CD4-positive, alpha-beta T cell treated with Interleukin-15 for 4 hours (primary cell): ENCODE data around the gene UBE2N.
"Not testable (repeated sequence)": the region's sequence is repeated elsewhere in the genome, so short reads cannot be mapped to it uniquely, and the experiment has no call there.

Experiments
- DNase-seq: peaks from one replicate; pipeline ENCODE4 v3.0.0-alpha.2; 2020; ENCODE audit warnings: low spot score

The UBE2N gene

DNA sequence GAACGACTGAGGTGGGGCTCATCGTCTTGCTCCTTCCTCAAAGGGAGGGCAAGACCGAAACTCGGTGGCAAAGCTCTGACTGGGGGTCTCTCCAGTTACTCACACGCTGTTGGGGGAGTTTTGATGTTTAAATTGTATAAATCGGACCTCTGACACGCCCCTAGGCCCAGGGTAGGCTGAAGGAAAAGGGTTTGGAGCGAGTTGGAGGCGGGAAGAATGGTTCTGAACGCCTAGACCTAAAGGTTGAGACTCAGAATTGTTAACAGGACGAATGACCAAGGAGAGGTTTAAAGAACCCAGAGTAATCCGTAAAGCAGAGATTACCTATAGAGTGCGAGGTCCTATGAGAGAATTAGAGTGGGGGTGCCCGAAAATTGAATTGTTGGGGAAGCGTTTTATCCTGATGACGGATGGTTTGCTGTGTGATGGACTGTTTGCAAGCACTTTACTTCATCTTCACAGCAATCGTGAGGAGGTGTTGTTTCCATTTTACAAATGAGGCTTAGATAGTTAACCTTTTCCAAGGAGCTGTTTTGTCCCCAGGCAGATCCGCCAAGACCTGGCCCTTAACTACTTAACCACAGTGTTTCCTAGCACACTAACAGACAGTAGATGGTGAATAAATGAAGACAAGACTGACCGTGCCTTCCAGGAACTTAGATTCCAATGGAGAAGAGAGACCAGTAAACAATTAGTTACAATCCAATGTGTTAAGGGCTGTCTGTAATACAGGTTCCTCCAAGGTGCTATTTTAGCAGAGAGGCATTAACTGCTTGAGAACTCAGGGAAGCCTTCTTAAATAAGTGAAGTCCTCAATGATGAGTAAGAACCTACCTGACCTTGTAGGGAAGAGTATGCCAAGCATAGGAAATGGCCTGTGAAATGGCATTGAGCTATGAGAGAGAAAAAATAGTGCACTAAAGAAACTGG lies 929 bp upstream of the UBE2N start:
- no peak for DNase-seq

DNA sequence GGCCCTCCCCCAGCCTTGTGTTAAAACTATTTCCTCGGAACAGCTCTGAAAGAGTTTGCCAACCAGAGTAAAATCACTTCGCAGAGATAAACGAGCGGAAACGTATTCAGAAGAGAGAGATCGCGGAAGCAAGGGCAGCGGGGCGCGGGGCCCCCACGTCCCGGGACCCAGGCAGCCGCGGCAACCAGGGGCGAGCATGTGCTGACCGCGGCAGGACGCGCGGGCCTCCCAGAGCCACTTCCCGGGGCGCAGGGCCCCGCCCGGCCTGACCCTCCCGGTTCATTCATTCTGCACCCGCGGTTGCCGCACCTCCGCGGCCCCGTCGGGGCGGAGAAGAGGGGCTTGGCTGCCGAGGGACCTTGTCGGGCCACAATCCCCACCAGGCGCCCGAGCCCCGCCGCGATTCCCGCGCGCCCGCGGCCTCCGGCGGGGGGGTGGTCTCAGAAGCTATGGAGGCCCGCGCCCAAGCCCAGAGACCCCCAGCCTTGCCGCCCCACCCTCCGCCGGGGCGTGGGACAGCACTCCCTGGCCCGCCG lies 598 bp downstream of the UBE2N start:
- peak; percentile 34 for DNase-seq

DNA sequence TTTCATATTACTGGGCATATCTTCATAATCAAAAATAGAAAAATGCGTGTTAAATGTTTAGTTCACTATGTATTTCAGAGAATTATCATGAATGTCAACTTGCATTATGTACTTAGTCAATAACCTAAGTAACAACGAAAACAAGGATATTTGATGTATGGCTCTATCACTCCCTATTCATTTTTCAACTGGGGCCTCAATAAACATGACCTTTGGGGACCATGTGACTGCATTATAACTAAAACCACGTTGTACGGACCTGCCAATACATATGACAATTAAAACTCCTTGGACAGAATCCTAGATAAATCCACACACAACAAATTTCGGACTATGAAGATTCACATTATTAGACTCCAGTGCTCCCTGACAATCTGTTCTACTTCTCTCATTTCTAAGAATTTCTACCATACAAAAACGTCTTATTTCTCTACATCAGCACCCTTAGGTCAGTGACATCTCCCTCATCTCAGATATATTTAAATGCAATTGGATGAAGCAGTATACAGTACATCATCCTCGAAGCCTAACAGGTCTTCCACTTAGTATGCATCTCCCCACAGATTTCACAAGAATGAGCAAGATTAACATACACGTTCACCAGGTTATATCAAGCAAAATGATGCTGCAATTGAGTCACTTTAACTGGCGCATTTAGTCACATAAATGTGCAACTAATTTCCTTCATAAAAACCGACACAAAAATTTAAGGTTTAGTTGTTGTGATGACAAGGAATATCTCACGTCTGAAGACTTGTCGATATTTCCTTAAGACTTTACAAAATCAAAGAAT lies 1.5 kb downstream of the UBE2N start:
- DNase-seq: no peak

DNA sequence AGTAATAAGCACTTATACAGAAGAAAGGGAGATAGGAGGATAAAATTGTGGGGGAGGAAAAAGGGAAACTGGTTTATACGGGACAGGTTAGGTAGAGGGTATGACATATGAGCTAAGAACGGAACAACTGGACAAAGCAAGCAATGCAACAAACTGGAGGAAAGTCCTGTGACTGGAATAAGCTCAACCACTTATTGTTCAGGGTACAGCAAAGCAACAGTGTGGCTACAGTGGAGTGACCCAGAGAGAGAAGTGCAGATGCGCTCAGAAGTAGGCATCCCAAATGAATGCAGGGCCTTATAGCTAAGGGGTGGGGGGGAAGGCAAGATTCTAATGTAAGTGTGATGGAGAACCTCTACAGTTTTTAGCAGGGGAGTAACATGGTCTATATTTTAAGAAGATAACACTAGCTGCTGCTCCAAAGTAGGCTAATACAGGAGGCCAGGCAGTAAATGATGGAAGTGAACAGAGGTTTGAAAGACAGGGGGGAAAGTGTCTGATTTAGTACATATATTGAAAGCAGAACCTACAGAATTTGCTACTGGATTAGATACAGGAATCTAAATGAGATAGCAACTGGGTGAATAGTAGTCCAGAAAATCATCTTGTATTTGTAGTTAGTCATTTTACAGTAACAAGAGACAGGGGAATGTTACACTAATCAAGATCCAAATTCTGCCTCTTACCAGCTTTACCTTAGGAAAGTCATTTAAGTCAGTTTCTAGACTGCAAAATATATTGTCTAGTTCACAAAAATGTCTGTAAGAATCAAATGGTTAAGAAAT lies 3.3 kb downstream of the UBE2N start:
- no peak for DNase-seq

DNA sequence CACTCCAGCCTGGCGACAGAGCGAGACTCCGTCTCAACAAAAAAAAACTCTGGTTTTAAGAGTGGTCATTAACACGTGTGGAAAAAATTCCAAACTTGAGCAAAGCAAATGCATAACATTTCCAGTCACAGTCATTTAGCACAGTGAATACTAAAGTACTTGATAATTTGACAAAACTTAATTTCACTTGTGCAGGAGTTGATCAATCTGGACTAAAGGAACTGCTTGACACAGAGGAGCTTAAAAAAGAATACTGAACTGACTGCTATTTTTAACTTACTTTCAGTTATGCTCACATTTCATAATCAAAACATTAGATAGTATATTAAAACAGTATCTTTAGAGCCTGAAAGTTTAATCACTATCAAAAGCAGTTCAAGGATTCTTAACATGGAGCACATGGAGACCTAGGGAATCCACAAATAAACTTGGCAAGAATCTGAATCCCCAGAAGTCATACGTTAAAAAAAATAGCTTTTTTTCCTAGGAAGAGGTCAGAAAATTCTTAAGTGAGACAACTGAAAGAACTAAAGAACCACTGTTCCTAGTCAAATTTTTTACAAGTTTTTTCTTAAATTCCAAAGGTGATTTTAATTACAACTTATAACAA lies 7.4 kb downstream of the UBE2N start:
- no peak for DNase-seq

DNA sequence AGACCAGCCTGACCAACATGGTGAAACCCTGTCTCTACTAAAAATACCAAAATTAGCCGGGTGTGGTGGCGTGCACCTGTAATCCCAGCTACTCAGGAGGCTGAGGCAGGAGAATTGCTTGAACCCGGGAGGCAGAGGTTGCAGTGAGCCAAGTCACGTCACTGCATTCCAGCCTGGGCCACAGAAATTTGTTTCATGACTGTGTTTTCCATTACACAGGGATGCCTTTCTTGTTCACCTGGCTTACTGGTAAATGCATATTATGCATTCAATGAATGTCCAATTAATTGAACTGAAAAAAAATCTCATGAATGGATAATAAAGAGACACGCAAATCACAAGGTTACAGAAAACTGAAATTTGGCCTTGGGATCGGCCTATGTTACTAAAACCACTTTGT lies 9.7 kb downstream of the UBE2N start:
- not testable (repeated sequence) for DNase-seq

DNA sequence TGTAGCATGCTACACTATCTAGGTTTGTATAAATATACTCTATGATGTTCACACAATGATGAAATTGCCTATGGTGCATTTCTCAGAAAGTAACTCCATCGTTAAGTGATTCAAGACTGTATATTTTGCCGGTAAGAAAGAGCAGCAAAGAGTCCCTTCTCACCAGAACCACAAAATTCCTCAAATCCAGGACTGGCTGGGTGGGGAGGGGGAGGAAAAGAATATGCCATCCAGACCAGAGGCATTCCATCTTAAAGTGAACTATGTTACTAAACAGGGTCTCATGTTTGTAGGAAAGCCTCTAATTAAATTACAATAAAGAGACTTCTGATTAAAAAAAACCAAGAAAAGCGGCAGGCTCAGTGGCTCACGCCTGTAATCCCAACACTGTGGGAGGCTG lies 11.5 kb downstream of the UBE2N start:
- no peak for DNase-seq

DNA sequence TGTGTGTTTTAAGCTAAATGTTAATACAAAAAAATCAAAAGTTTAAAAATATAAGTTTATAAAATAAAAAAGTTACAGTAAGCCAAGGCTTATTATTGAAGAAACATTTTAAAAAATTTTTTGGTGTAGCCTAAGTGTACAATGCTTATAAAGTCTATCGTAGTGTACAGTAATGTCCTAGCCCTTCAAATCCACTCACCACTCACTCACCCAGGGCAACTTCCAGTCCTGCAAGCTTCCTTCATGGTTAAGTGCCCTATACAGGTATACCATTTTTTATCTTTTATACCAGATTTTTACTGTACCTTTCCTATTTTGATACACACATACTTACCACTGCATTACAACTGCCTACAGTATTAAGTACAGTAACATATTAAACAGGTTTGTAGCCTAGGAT lies 11.9 kb downstream of the UBE2N start:
- no peak for DNase-seq

DNA sequence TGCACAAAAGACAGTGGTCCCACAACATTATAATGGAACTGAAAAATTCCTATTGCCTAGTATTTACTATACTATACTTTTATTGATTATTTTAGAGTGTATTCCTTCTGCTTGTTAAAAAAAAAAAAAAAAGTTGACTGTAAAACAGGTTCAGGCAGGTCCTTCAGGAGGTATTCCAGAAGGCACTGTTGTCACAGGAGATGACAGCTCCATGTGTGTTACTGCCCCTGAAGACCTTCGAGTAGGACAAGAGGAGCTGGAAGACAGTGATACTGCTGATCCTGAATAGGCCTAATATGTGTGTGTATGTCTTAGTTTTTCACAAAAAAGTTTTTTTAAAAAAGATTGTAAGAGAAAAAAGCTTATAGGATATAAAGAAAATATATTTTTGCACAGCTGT lies 12.3 kb downstream of the UBE2N start:
- DNase-seq: no peak

DNA sequence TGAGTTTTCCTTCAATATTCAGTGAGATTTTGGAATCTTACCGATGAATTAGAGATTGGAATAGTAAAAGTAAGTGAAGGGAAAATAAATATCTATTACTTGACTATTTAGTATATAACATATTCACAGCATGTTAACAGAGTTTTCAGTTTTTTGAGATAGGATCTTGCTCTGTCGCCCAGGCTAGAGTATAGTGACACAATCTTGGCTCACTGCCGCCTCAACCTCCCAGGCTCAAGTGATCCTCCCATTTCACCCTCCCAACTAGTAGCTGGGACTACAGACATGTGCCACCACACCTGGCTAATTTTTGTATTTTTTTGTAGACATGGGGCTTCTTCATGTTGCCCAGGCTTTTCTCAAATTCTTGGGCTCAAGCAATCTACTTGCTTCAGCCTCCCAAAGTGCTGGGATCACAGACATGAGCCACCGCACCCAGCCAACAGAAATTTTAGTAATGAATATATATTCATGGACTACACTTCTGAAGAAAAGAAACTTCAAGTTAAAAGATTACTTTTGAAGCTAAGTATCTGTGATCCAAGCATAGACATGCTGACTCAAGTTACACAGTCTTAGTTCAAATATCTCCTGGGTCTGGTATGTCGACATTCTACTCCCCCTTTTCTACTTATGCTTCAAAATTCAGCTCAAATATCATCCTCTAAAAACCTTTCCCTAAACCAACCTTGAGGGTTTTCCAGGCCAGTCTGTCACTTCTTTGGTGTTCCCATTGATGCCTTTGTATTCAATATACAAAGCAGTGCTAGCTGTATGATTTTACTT lies 13.8 kb downstream of the UBE2N start:
- DNase-seq: no peak

- DNase-seq: no peak
These were observed 15.3 kb downstream of the UBE2N start for GRCh38 chr12:93426412-93426805.

DNA sequence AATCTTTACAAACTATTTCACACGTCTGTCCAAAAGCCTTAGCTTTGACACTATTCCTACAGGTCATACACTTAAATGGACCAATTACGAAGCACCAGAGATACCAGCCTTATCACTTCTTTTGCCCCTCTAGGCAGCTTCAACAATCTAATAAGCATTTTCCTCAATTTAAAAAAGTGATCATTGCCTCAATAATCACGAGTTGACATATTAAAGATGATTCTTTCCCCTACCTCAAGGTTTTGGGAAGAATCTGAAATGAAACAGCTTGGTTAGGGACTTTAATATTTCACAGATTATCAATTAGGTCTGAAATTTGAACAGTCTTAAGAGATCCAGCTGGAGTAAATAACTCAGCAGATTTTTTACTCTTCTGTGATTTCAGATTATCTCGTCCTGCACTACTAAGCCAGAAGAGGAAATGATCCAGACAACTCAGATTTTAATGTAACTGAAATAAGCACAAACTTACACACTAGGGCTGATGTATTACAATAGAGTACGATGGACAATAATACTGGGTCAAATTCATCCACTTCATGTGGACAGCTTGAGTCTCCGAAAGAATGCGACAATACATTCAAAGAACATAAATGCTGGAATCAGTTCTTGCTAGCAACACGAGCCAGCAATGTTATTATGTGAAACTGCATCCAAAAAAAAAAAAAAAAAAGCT lies 15.9 kb downstream of the UBE2N start:
- no peak for DNase-seq

GRCh38 chr12:93422050-93422449 lies 19.7 kb downstream of the UBE2N start:
- no peak for DNase-seq

DNA sequence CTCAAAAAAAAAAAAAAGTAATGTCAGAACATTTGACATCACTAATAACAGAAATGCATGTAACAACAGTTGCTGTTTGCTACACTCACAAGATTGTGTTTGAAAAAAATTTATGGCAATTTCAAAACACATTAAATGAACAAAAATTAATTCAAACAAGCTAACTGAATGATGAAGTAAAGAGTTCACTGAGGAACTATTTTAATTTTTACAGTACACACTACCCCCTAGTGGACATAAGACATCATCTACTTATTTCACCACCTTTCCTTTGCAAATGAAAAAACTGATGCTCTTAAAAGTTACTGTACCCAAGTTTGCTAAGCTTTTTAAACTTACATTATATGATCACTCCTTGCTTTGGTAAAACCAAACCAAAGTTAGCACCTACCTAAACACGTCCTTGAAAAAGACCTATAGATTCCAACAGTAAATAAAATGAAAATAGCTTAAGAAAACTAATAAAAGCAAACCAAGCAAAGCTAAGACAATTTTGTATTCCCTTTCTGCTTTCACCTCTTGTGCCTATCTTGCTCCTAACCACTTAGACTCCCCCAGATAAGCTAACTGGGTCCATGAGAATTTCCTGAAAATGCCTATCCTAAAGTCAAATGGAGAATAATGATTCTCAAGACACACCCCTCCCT lies 22.2 kb downstream of the UBE2N start:
- peak; percentile 44 for DNase-seq

DNA sequence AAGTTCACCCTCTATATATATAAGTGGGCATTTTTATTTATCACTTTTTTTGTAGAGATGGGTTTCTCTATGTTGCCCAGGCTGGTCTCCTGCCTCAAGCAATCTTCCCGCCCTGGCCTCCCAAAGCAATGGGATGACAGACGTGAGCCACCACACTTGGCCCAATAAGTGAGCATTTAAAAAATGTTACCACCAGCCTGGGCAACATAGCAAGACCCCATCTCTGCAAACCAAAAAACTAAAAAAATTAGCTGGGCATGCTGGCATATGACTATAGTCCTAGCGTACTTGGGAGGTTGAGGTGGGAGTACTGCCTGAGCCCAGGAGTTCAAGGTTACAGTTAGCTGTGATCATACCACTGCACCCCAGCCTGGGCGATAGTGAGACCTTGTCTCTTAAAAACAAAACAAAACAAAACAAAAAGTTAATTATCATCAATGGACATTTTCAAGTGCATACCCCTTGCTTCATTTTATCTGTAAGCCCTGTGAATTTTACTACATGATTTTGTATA lies 23.7 kb downstream of the UBE2N start:
- DNase-seq: no peak

DNA sequence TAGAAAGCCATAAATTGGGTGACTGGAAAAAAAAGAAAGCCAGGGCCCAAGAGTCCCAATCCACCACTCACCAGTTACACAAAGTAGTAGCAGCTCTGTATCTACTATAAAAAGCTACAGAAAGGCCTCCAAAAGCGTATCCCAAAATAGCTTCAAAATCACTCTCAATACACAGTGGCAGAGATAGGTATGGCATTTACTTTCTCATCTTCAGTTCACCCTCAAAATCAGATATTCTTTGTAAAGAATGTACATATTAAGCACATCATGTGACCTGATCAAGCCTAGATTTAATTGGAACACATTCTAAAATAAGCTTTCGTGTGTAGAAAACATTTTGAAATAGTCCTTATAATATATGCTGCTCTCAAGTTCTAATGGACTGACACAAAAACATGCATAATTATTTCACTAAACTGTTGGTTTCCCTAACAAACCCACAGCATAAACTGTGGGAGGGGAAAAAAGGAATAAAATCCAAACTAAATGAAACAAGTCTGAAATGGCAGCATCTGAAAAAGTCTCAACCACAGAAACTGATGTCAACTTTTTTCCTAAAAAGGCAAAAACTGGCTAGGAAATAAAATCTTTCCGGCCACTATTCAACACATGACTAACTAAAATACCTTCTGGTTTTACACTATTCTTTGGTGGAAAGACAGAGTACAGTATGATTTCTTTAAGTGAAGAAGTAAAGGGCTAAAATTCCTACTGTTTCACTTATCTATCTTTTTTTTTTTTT lies 25.9 kb downstream of the UBE2N start:
- peak; percentile 11 for DNase-seq

DNA sequence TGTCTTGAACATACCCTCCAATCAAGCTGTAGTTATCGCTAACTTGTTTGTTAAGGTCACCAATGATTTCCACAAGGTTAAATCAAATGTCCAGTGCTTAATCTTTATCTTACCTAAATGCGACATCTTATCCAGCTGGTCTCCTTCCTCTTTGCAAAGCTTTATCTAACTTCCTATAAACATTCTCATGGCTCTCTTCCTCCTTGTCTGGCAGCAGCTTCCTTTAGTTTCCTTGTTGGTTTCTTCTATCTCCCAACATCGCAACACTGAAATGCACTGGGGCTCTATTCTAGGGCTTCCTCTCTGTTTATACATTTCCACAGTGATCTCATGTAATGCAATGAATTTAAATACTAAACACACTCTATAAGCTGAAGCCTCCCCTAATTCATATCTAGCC lies 28.7 kb downstream of the UBE2N start:
- DNase-seq: no peak

DNA sequence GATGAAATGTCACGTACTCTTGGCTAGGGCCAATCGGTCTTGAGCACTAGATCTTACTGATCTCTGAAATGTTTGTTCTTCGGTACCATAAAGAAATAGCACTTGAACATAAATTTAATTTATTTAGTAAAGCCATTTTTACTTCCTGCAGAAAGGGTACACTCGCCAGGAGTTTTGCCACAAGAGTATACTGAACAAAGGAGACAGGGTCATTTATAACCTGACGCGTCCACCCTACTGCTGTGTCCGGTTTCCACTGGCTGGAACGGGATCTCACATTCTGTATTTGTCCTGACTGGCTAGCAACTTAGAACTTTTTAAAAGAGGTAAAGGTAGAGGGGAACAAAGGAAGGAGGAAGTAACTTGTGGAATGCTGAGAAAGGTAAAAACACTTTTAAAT lies 29.4 kb downstream of the UBE2N start:
- not testable (repeated sequence) for DNase-seq

GRCh38 chr12:93411060-93411459 lies 30.7 kb downstream of the UBE2N start:
- not testable (repeated sequence) for DNase-seq
